NB4 (cell line): ENCODE data around the gene MAP4K2.

ENCODE experiments used
- DNase-seq: peaks from one replicate; pipeline ENCODE4 v3.0.0; 2010; ENCODE audit warnings: low read depth
- H3K4me3 ChIP-seq: one replicate; pipeline ENCODE4 v1.5.1; 2011; ENCODE audit warnings: mild to moderate bottlenecking, low read depth, low read length, moderate library complexity
- MAX ChIP-seq: IDR thresholded peaks from 2 replicates; pipeline ENCODE4 v1.6.1; 2011; ENCODE audit warnings: low read depth, low read length
- MYC ChIP-seq: IDR thresholded peaks from 2 replicates; pipeline ENCODE4 v1.6.1; 2011; ENCODE audit warnings: low read depth, low read length
- POLR2A ChIP-seq: IDR thresholded peaks from 2 replicates; pipeline ENCODE4 v1.6.1; 2011; ENCODE audit warnings: mild to moderate bottlenecking; ENCODE audit not compliant: insufficient read length; ENCODE audit errors: extremely low read depth
- TF ChIP-seq, protein P1 (sequence below): IDR thresholded peaks from one replicate; pipeline ENCODE4 v1.5.1; 2012; ENCODE audit warnings: low read depth, low read length

MAP4K2 gene

GRCh38 chr11:64776425-64776824, 26.6 kb downstream of the MAP4K2 start:
- no peak for TF ChIP-seq MYC
- no peak for TF ChIP-seq POLR2A
- no peak for TF ChIP-seq MAX
- TF ChIP-seq, protein P1, sequence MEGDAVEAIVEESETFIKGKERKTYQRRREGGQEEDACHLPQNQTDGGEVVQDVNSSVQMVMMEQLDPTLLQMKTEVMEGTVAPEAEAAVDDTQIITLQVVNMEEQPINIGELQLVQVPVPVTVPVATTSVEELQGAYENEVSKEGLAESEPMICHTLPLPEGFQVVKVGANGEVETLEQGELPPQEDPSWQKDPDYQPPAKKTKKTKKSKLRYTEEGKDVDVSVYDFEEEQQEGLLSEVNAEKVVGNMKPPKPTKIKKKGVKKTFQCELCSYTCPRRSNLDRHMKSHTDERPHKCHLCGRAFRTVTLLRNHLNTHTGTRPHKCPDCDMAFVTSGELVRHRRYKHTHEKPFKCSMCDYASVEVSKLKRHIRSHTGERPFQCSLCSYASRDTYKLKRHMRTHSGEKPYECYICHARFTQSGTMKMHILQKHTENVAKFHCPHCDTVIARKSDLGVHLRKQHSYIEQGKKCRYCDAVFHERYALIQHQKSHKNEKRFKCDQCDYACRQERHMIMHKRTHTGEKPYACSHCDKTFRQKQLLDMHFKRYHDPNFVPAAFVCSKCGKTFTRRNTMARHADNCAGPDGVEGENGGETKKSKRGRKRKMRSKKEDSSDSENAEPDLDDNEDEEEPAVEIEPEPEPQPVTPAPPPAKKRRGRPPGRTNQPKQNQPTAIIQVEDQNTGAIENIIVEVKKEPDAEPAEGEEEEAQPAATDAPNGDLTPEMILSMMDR: no peak
- H3K4me3 ChIP-seq: peak overlapping the region; percentile 91
- no peak for DNase-seq

- TF ChIP-seq POLR2A (no peak), MYC (no peak), MAX (no peak)
- TF ChIP-seq, protein P1: no peak
- no peak for DNase-seq
- H3K4me3 ChIP-seq: peak overlapping the region; percentile 27
Observed at GRCh38 chr11:64774144-64774543, 28.9 kb downstream of the MAP4K2 start.

- TF ChIP-seq POLR2A: no peak
- TF ChIP-seq MYC: no peak
- no peak for TF ChIP-seq MAX
- TF ChIP-seq, protein P1: no peak
- DNase-seq: no peak
- H3K4me3 ChIP-seq: no peak overlapping the region
Observed at GRCh38 chr11:64772303-64773018, 30.6 kb downstream of the MAP4K2 start.

- TF ChIP-seq MYC (no peak), MAX (no peak), POLR2A (no peak)
- TF ChIP-seq, protein P1: no peak
- DNase-seq: no peak
- no peak overlapping the region for H3K4me3 ChIP-seq
Observed at GRCh38 chr11:64771861-64772260, 31.2 kb downstream of the MAP4K2 start.

- H3K4me3 ChIP-seq: no peak overlapping the region
- TF ChIP-seq MYC (no peak), MAX (no peak), POLR2A (no peak)
- TF ChIP-seq, protein P1: no peak
- DNase-seq: no peak
Observed at GRCh38 chr11:64770120-64770519, 32.9 kb downstream of the MAP4K2 start.

- TF ChIP-seq POLR2A (no peak), MYC (no peak), MAX (no peak)
- TF ChIP-seq, protein P1: no peak
- H3K4me3 ChIP-seq: no peak overlapping the region
- DNase-seq: no peak
Observed at GRCh38 chr11:64769283-64769682, 33.7 kb downstream of the MAP4K2 start.
